GM12878 (cell line): ENCODE measurements around the gene USP10. TPM values are rescaled to one million over a fixed set of nuclear protein-coding genes. Genes with fewer than 3 reads are reported as not detected.

Experiments used
- ATAC-seq: fragments of 200-7000 bp; cut with Tn5 transposase; 3 replicates; pipeline ENCODE4 v1.9.1; 2020; ENCODE audit warnings: mild to moderate bottlenecking, moderate library complexity
- BruUV-seq: library from RNA; stranded (reverse); fragments of 400-500 nt; replicated peaks from 2 replicates; lab custom pipeline; 2021; lab: Mats Ljungman, UMichigan
- CTCF ChIA-PET: fragments of 300-600 bp; sonication (Branson Sonifier 250); formaldehyde crosslinking; extraction: SDS; loops from one replicate; lab custom pipeline; 2021; ENCODE audit warnings: inconsistent platforms; lab: Yijun Ruan, JAX
- POLR2A ChIA-PET: fragments of 350-600 bp; formaldehyde crosslinking; extraction: SDS; loops from one replicate; lab custom pipeline; 2021; ENCODE audit warnings: inconsistent platforms; lab: Charles Lee
- RAD21 ChIA-PET: fragments of 300-600 bp; sonication (Branson Sonifier 250); formaldehyde crosslinking; loops from one replicate; lab custom pipeline; 2023; ENCODE audit warnings: antibody characterized with exemption; ENCODE audit not compliant: unreplicated experiment; lab: Charles Lee
- SMC1A ChIA-PET: fragments of 300-600 bp; sonication (Branson Sonifier 250); formaldehyde crosslinking; loops from one replicate; lab custom pipeline; 2023; ENCODE audit not compliant: unreplicated experiment, uncharacterized antibody; lab: Charles Lee
- DNase-seq: peaks from one replicate; pipeline ENCODE4 v3.0.0-alpha.2; 2011; ENCODE audit warnings: low read depth, low spot score
- FAIRE-seq: peaks from 3 replicates; lab custom pipeline; 2011; peaks lifted over from hg19 to GRCh38; lab: Jason Lieb, UNC
- H2AFZ ChIP-seq: 2 replicates; pipeline ENCODE4 v1.6.0; 2011; ENCODE audit warnings: low read depth, low read length, control low read depth; ENCODE audit not compliant: control insufficient read depth
- H3K27ac ChIP-seq: 2 replicates; pipeline ENCODE4 v1.5.1; 2011; ENCODE audit warnings: control low read depth; ENCODE audit not compliant: control insufficient read depth, insufficient read depth
- H3K27me3 ChIP-seq, 2 experiments: replicated peaks in 1 of 2; 2 replicates each; pipeline versions ENCODE4 v1.6.0 to v1.6.1; 2011; ENCODE audit warnings: low read length in 1 of 2; ENCODE audit not compliant: control insufficient read depth in 2 of 2, insufficient read depth in 2 of 2
- H3K36me3 ChIP-seq, 2 experiments: 2 replicates each; pipeline ENCODE4 v1.5.1; 2011; ENCODE audit warnings: low read length in 1 of 2; ENCODE audit not compliant: control insufficient read depth in 2 of 2, insufficient read depth in 2 of 2
- H3K4me1 ChIP-seq: 2 replicates; pipeline ENCODE4 v1.6.1; 2011; ENCODE audit warnings: mild to moderate bottlenecking, low read length, moderate library complexity, mixed read lengths; ENCODE audit not compliant: control insufficient read depth, insufficient read depth
- H3K4me2 ChIP-seq: 2 replicates; pipeline ENCODE4 v1.6.0; 2011; ENCODE audit warnings: control low read depth; ENCODE audit not compliant: control insufficient read depth, insufficient read depth
- H3K4me3 ChIP-seq: fragments of 200-600 bp; sonication (generic); 2 replicates; pipeline ENCODE4 v1.5.1; 2016
- H3K79me2 ChIP-seq: 2 replicates; pipeline ENCODE4 v1.6.0; 2011; ENCODE audit warnings: low read length; ENCODE audit not compliant: control insufficient read depth, insufficient read depth
- H3K9ac ChIP-seq: 2 replicates; pipeline ENCODE4 v1.8.0; 2011; ENCODE audit warnings: low read length, control low read depth, mixed read lengths; ENCODE audit not compliant: control insufficient read depth, insufficient read depth
- H3K9me3 ChIP-seq: replicated peaks from 3 replicates; pipeline ENCODE4 v1.5.1; 2011; ENCODE audit warnings: mild to moderate bottlenecking, low read length; ENCODE audit not compliant: control insufficient read depth, insufficient read depth
- H4K20me1 ChIP-seq: 2 replicates; pipeline ENCODE4 v1.6.0; 2011; ENCODE audit not compliant: control insufficient read depth, insufficient read depth
- ATF2 ChIP-seq: IDR thresholded peaks from 2 replicates; pipeline ENCODE4 v1.6.1; 2012; ENCODE audit warnings: low read length, inconsistent platforms
- BMI1 ChIP-seq: fragments of 450-650 bp; IDR thresholded peaks from 2 replicates; pipeline ENCODE4 v1.6.1; 2016; ENCODE audit warnings: mild to moderate bottlenecking, moderate library complexity, borderline replicate concordance
- DPF2 ChIP-seq: fragments of 450-650 bp; IDR thresholded peaks from 2 replicates; pipeline ENCODE4 v1.6.1; 2017; ENCODE audit warnings: mild to moderate bottlenecking
- MXI1 ChIP-seq: fragments of 150-350 bp; IDR thresholded peaks from 2 replicates; pipeline ENCODE4 v1.6.1; 2011; ENCODE audit warnings: low read depth, mild to moderate bottlenecking, inconsistent platforms, low read length, improper control_type of control experiment
- POLR2A ChIP-seq: IDR thresholded peaks from 2 replicates; pipeline ENCODE4 v1.6.1; 2011; ENCODE audit warnings: low read depth, mild to moderate bottlenecking, low read length
- USF2 ChIP-seq: IDR thresholded peaks from 2 replicates; pipeline ENCODE4 v1.6.1; 2011; ENCODE audit warnings: low read depth, low read length, improper control_type of control experiment, borderline replicate concordance
- WGBS: methylation state at CpG from one replicate; pipeline ENCODE4 v1.1.6; 2016; ENCODE audit warnings: low lambda C conversion rate; ENCODE audit not compliant: insufficient replicate concordance, insufficient coverage; ENCODE audit errors: missing lambda C conversion rate; 5-methylcytosine and 5-hydroxymethylcytosine counted together
- in situ Hi-C: fragments of 300-500 bp; cut with MboI; formaldehyde crosslinking; loops from 9 replicates; pipeline ENCODE4 v1.14.3; 2018; ENCODE audit warnings: mixed read lengths
- intact Hi-C: fragments of 100-400 bp; cut with micrococcal nuclease; formaldehyde crosslinking; loops from one replicate; pipeline ENCODE4 v1.14.2; 2022; ENCODE audit not compliant: unreplicated experiment
- polyA plus RNA-seq, 11 experiments: library from polyadenylated mRNA; depleted of rRNA in 4 of 11; unstranded in 6 of 11; stranded (reverse) in 5 of 11; fragments of >200 nt; fragmentation: Nextera tagmentation in 4 of 11; fragmentation: Illumina TruSeq in 1 of 11; extraction: Ambion mirVana in 4 of 11; extraction: Trizol in 1 of 11; gene quantifications; 1 replicate in 1 of 11; 2 replicates in 10 of 11; pipeline versions ENCODE4 v1.2.1 to v1.2.3, GENCODE V29; 2011 to 2016; ENCODE audit warnings: inconsistent platforms in 2 of 11, missing spikeins in 2 of 11, low read depth in 1 of 11
- total RNA-seq, 4 experiments: library from RNA; depleted of rRNA in 3 of 4; stranded (reverse); fragments of >200 nt in 3 of 4; fragmentation: Illumina TruSeq in 1 of 4; extraction: Trizol in 1 of 4; gene quantifications; 2 replicates each; pipeline versions ENCODE4 v1.2.1 to v1.2.3, GENCODE V29; 2013 to 2021

The USP10 gene
- total and polyA plus RNA-seq, 10 of the 15 experiments (the other 5 are each of a cell fraction or from before 2014, with no cell fraction given) = 46.1 to 160 (median 105) TPM

GRCh38 chr16:84763629-84764028 lies 63.8 kb downstream of the USP10 start:
- in situ Hi-C loops = no loop called here
- no TSS peak for BruUV-seq
- H3K36me3 ChIP-seq = peaks cover 27 to 52% of the 10 kb centered on the region in 2 experiments
- ChIA-PET RAD21 (no interaction called here), CTCF (interaction anchor here (1.5 to 2.0 kb wide), 2 partner anchors 9 to 11 kb away, joined by 5 to 8 read pairs; no protein-coding TSS in a partner anchor), POLR2A (no interaction called here), SMC1A (no interaction called here)
- H3K27ac ChIP-seq = no peak overlapping the region
- 96% methylated on average over 17 of the region's 17 CpGs for WGBS
- TF ChIP-seq POLR2A (peak; percentile 42; the same call in 1 of the 2 replicates), MXI1 (no peak)
- H3K27me3 ChIP-seq = no peaks in the 10 kb centered on the region
- no peak for FAIRE-seq
- H3K4me1 ChIP-seq = no peaks in the 10 kb centered on the region
- H4K20me1 ChIP-seq = peaks cover 5% of the 10 kb centered on the region; the same call in 1 of the 2 replicates
- DNase-seq = no peak
- intact Hi-C loops = no loop called here
- no peak overlapping the region for H2AFZ ChIP-seq
- H3K4me3 ChIP-seq = no peak overlapping the region
- ATAC-seq = no peak
- H3K4me2 ChIP-seq = no peak overlapping the region
- H3K79me2 ChIP-seq = peaks cover 3% of the 10 kb centered on the region
- no peak overlapping the region for H3K9ac ChIP-seq
- H3K9me3 ChIP-seq = no peaks in the 10 kb centered on the region

- FAIRE-seq = no peak
- Histone ChIP-seq H3K79me2 (no peaks in the 10 kb centered on the region), H3K27me3 (no peaks in the 10 kb centered on the region), H4K20me1 (peaks cover 5% of the 10 kb centered on the region; the same call in 1 of the 2 replicates), H3K4me3 (no peak overlapping the region), H3K9me3 (no peaks in the 10 kb centered on the region), H2AFZ (no peak overlapping the region), H3K9ac (no peak overlapping the region), H3K36me3 (peaks cover 30 to 56% of the 10 kb centered on the region in 2 experiments), H3K27ac (no peak overlapping the region), H3K4me1 (no peaks in the 10 kb centered on the region), H3K4me2 (no peak overlapping the region)
- in situ Hi-C loops (no loop called here), intact Hi-C loops (no loop called here)
- WGBS = 66% methylated on average over 2 of the region's 2 CpGs
- RAD21 ChIA-PET = no interaction called here
- no TSS peak for BruUV-seq
- POLR2A ChIA-PET = no interaction called here
- SMC1A ChIA-PET = interaction anchor here (1.1 to 2.6 kb wide), 2 partner anchors 11 to 206 kb away, joined by 3 to 12 read pairs; no protein-coding TSS in a partner anchor
- CTCF ChIA-PET = interaction anchor here (0.6 to 3.5 kb wide), 5 partner anchors 10 to 206 kb away, joined by 3 to 19 read pairs (median 6); no protein-coding TSS in a partner anchor
- DNase-seq = no peak
- no peak for TF ChIP-seq USF2
- no peak for TF ChIP-seq DPF2
- TF ChIP-seq BMI1 = no peak
- no peak for TF ChIP-seq ATF2
- no peak for ATAC-seq
Observed at GRCh38 chr16:84764970-84765369, 65.2 kb downstream of the USP10 start.
